C1 segment of cervical spinal cord (tissue), 14 donors: ENCODE data around the gene CSNK1G3.
"Not testable (repeated sequence)": the region's sequence is repeated elsewhere in the genome, so short reads cannot be mapped to it uniquely, and the experiment has no call there.

ENCODE experiments used
- DNase-seq, 14 donors: peaks; one replicate each; lab custom pipeline; 2025; lab: John Stamatoyannopoulos, UW

CSNK1G3 gene

DNA sequence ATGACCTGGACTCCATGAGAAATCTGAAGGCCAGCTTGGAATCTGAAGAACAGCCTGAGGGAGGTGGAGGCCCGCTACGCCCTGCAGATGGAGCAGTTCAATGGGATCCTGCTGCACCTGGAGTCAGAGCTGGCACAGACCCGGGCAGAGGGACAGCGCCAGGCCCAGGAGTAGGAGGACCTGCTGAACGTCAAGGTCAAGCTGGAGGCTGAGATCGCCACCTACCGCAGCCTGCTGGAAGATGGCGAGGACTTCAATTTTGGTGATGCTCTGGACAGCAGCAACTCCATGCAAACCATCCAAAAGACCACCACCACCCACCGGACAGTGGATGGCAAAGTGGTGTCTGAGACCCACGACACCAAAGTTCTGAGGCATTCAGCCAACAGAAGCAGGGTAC lies 125.1 kb downstream of the CSNK1G3 start:
- not testable (repeated sequence) for DNase-seq

DNA sequence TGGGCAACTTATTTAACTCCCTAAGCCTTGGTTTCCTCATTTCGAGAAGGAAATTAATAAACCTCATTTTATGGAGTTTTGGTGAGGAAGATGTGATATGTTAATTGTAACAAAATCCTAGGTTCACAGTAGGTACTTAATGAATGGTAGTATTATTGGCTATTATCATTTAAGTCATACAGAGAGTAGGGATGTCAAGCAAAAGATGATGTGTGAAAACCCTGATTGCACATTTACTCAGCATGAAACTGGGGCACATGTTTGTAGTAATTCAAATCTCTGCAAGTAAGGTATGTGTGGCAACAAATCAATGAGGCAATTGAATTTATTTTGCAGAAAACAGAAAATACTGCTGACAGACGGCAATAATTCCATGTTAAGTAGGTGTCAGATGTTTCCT lies 127.3 kb downstream of the CSNK1G3 start:
- DNase-seq: no peak

DNA sequence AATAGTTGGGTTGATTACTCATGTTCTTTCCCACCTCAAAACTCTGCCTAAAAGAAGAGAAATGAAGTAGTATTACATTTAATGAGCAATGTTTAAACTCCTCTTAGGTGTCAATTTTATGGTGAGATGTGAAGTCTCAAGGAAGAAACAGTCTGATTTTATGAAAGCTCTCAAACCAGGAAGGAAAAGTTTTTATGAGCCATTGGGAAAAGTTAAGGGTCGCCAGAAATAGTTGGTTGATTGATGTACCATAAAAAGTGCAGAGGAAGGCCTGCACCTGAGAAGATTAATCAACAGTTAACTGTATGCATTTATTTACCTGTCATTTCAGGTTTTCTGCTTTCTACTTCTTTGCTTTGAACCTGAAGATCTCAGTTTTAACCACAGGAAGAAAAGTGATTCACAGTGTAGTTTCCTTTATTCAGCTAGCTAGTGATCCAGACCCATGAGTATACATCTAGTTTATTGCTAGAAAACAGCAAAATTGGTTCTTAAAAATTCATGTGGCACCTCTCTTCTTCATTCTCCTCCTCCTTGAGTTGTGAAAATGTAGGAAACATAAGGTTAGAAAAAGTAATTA lies 133.1 kb downstream of the CSNK1G3 start:
- no peak for DNase-seq

DNA sequence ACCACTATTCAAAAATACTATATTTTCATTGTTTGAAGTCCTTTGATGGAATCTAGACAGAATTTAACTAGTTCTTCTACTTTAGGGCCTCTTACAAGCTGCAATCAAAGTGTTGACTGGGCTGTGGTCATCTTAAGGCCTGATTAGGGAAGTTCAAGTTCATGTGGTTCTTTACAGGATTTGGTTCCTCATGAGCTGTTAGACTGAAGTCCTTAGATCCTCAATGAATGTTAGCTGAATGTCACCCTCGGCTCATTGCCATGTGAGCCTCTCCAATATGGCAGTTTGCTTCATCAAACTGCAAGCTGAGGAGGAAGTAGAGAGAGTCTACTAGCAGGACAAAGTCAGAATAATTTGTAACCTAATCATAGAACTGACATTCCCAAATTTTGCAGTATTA lies 135.1 kb downstream of the CSNK1G3 start:
- no peak for DNase-seq

DNA sequence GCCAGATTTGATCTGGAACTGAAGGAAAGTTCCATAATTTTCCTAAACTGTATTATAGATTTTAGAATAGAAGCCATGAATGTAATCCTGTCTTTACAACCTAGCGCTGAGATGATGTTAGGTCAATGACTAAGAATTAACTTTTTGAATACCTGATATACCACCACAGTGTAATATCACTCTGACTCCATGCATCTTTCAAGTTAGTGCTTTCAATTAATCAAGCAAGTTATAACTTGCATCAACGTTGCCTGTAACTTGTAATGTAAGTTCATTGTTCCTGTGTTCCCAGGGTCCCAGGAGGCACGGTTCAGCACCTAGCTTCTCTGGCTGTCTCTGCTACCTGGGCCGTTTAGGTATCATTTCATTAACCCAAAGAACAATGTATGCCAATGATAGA lies 139.3 kb downstream of the CSNK1G3 start:
- DNase-seq: no peak

DNA sequence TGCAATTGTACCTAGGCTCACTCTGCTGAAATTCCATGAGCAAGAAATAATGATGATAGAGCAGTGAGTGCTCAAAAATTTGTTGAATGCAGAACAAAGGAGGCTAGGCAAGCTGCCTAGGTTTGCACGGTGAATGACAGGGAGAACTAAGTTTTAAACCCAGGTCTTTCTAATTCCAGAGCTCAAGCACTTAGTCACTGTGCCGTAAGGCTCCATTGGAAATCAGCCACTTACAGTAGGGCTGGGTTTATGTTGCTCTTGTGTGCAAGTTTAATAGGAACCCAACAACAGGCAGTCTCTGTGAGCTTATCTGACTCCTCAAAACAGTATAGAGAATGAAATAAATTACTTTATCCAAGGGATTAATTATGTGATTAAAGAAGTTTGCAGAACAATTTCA lies 147.0 kb downstream of the CSNK1G3 start:
- DNase-seq: no peak

DNA sequence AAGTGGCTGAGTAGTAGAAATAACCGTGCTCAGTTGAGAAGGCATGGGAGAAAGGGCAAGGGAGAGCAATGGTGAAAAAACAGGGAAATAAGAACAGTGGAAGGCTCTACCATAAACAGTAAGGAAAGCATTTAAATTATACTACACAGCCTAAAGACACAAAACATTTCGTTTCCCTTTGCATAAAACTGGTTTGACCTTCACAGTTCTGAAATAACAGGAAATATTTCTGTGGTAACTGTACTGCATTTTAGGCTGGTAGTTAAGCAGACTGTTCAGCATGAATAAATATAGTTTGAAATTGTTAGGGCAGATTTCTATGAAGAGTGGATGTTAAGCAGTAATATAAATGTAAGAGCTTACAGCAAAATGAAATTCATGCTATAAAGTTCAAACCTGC lies 147.5 kb downstream of the CSNK1G3 start:
- no peak for DNase-seq

DNA sequence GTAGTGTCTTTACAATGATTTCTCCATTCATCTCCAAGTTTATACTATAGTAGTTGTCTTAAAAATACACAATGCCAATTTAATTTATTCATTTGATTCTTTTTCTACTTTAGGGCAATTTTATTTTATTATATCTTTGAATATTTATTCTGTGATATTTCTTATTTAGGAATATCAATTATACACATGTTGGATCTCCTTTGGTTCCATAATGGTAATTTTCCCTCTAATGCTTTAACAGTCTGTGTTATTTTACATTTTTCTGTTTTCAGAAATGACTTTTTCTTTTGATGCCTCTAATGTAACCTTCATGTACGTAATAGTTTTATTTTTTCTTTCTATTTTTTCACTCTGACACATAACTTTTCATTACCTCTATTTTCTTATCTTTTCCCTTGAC lies 153.0 kb downstream of the CSNK1G3 start:
- DNase-seq: no peak

DNA sequence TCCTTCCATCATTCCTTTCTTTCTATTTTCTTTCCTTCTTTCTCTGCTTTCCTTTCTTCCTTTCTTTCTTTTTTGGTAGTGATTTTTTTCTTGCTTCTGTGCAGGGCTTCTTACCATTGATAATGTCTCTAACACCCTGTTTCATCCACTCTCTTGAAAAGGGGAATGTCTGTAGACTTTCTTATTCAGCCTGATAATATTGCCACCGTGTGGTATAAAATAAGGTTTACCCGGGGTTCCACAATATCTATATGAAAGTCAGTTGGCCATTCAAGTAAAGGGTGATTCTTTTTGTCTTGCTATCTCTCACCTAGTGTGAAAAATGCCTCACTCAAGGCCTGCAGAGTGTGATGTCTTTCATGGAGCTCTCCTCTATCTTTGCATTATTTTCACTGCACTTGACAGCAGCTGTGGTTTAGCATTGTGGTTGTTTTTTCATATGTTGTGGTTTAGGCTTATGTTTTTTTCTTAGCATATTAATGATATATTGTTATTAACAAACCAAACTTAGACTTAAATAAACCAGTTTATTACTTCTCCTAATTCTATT lies 153.9 kb downstream of the CSNK1G3 start:
- no peak for DNase-seq
